Putamen (tissue), 1 donor: ENCODE results near the gene TEAD3.

Experiments
- DNase-seq: peaks from one replicate; pipeline ENCODE4 v3.0.0-alpha.2; 2016; ENCODE audit warnings: low spot score

TEAD3 gene

DNA sequence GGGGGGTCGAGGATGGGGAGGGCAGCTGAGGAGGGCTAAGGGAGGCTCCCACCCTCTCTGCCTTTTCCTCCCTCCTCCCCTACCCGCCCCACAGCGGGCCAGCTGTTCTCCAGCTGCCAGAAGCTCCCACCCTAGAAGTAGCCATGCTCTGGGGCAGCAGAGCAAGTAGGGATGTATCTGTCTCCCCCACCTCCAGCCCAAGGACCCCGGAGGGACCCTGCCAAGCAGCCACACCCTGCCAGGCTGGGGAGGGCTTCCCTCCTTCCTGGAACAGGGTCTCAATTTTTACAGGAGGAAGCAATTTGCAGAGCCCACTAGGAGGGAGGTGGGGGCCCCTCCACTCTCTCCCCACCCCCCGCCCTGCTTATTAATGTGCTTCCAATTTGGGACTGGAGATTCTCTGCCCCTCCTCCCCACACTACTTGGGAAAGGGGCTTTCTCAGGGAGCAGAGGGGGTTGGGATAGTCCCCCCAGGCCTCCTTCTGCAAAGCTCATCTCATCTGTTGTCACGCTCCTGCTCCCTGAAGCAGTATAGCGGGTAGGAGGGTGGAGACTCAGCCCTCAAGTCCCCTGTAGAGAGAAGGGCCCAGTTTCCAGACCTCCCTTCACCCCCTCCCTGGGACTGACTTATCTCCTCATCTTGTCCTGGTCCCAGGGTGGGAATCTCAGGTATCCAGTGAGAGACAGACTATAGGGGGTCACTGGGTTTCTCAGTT is 4.5 kb downstream of the TEAD3 start:
- DNase-seq, result no peak

GRCh38 chr6:35491558-35492257 is 5.2 kb downstream of the TEAD3 start:
- no peak for DNase-seq

DNA sequence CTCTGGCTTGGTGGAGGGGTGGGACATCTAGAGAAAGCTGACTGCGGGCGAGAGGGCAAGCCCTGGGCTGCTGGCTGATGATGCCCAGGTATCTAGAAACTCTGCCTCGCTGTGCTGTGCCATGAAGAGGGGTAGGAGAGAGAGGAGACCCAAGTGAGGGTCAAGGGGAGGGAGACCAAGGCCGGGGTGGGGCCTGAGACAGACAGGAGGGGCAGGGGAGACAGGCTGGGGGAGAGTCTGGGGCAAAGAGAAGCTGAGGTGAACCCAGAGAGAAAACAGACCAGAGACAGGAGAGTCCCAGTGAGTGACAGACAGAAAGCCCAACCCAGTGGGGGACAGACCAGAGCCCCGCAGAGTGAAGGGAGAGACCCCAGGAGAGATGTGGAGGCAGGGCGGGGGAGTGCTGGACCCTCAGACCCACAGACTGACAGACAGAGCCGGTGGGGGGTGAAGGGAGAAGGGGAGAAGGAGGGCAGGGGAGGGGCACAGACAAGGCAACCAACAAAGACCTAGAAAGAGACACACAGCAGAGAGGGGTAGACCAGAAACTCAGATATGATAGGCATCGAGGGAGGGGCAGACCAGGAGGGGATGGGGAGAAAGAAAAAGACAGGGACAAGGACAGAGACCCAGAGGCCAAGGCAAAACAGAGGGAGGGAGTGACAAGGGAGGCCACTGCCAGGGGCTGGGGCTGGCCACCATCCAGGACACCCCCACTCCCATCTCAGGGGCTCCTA is 5.9 kb downstream of the TEAD3 start:
- no peak for DNase-seq

DNA sequence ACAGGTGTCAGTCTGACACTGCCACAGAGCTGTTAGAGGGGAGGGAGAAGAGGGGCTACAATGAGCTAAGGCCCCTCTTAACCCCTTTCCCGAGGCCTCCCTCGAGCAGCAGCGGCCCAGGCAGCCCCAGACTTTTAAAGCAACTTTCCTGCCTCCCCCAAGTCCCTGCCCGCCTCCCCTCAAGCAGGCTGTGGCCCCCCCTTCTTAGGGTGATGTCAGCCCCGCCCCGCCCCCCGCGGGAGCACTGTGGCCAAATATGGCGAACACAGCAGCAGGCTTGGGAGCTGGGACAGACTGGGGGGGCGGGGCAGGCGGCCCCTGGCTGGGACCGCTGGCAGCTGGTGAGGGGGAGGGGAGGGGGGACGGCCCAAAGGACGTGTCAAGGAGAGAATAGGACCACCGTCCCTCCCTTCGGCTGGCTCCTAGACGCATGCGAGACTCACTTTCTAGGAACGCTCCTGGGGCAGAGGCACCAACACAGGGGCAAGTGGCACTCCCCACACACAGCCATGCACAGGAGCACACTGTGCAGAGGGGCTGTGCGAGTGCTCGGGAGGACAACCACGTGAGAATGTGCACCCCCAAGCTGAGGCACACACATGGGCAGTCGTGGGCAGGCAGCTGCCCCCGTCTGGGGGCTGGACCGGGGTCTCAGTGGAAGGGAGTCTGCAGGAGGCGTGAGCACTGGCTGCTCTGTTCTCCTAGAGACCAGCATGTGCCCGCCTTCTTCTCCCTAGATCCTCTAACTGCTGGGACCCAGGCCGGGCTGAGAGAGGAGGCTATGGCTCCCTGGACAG is 6.7 kb downstream of the TEAD3 start:
- no peak for DNase-seq

- no peak for DNase-seq
Observed at GRCh38 chr6:35489066-35489465, 7.8 kb downstream of the TEAD3 start.

- DNase-seq, result no peak
Observed at GRCh38 chr6:35488517-35488862, 8.4 kb downstream of the TEAD3 start.

GRCh38 chr6:35487658-35488516 is 9.0 kb downstream of the TEAD3 start:
- no peak for DNase-seq

- DNase-seq, result no peak
Observed at GRCh38 chr6:35486005-35486925, 10.6 kb downstream of the TEAD3 start.

- no peak for DNase-seq
Observed at GRCh38 chr6:35485402-35485877, 11.4 kb downstream of the TEAD3 start.

GRCh38 chr6:35484921-35485392 is 11.9 kb downstream of the TEAD3 start:
- no peak for DNase-seq

- DNase-seq, result no peak
Observed at GRCh38 chr6:35483893-35484645, 12.8 kb downstream of the TEAD3 start.

DNA sequence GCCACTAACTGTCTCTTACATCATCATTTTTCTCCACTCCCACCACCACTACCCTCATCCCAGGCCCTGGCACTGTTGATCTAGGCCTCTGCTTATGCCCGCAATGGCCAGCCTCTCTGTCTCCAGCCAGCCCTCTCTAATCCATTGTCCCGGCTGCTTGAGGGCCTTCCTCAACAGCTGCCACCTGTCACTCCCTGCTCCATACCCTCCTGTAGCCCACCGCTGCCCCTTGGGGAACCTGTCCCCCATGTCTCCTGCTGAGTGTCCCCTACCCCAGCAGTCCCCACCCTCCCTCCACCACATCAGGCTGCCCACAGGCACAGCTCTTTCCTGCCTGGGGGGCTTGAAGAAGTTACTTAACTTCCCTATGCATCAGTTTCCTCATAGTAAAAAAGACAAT is 13.4 kb downstream of the TEAD3 start:
- DNase-seq, result no peak

GRCh38 chr6:35483062-35483461 is 13.8 kb downstream of the TEAD3 start:
- DNase-seq, result no peak

- no peak for DNase-seq
Observed at GRCh38 chr6:35481226-35481625, 15.7 kb downstream of the TEAD3 start.

- DNase-seq, result no peak
Observed at GRCh38 chr6:35480176-35480575, 16.7 kb downstream of the TEAD3 start.

DNA sequence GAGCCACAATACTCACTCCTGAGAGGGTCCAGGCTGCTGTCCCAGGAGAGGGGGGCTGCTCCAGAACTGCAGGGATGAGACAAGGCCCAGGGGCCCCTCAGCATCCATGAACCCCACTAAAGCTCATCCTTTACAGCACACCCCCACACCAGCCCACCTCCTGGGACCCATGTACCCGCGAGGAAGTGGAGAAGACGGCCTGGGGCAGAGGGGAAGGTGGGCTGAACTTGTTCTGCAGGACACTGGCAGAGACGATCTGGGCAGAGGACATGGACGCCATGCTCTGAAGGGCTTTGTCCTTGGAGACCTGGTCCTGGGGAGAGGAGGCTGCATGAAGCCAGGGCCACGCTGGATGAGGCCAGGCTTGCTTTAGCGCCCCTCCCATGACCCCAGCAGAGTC is 18.6 kb downstream of the TEAD3 start:
- no peak for DNase-seq

GRCh38 chr6:35477551-35478179 is 19.2 kb downstream of the TEAD3 start:
- DNase-seq, result no peak

- no peak for DNase-seq
Observed at GRCh38 chr6:35477028-35477427, 19.9 kb downstream of the TEAD3 start.

DNA sequence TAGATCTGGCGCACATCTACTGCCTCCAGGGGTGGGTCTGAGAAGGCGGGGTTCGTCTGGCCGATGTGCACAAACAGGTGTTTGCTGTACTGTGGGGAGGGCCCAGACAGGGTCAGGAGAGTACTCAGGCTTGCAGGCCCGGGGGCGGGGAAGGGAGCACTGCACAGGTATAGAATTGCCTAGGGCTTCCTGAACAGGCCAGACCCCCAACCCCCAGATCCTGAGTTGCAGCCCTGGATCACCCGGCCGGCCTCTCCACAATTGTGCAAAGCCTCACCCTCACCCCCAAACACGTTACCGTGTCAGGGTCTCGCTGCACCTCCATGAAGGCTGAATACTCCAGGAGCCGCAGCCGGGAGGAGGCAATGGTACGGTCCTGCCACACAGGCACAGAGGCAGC is 20.9 kb downstream of the TEAD3 start:
- no peak for DNase-seq
